GM18951 (cell line): ENCODE results near the gene SSC5D.
"Not testable (repeated sequence)": the region's sequence is repeated elsewhere in the genome, so short reads cannot be mapped to it uniquely, and the experiment has no call there.

Experiments used
- POLR2A ChIP-seq: IDR thresholded peaks from 4 replicates; pipeline ENCODE4 v1.6.1; 2011; ENCODE audit warnings: mild to moderate bottlenecking; ENCODE audit not compliant: insufficient read length, insufficient read depth; ENCODE audit errors: extremely low read depth
- in situ Hi-C: fragments of 300-500 bp; cut with MboI; formaldehyde crosslinking; loops from one replicate; pipeline ENCODE4 v1.12.0; 2022; ENCODE audit warnings: low sequenced_read_pairs, mixed read lengths, inconsistent platforms; ENCODE audit not compliant: unreplicated experiment

Gene SSC5D

DNA sequence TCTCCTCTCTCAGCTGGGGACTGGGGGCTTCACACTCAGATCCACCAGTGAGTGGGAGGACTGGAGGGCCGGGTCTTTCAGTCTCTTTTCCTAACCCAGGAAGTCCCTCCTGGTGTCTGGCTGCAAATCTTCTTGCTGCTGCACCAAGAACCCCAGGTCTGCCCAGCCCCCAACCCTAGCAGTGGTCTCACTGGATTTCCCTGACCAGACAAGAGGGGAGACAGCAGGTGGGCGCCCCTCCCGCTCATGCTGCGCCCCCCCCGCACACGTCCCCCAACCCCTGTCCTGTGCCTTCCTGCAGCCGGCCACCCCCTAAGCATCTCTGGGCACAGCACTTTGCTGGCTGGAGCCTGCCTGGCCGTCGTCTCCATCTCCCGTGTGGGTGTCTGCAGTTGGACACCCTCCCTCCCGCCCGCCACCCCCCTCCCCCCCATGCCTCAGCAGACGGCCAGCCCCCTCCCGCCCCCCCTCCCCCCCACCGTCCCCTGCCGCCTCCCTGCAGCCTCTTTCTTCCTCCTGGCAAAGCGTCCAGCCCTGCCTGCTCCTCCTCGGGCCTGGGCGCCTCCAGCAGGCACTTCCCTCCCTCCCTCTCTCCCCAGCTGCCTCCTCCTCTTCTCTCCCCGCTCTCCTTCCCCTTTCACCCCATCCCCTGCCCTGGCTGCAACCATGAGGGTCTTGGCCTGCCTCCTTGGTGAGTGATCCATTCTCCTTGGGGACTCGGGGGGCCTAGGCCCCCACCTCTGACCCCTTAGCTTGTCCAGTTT, at the start of gene SSC5D:
TSS of gene SSC5D (plus strand) at position 513 of the 764 bp plus-strand sequence. CDS start at position 667, 154 bp downstream.
- in situ Hi-C loops = no loop called here
- no peak for TF ChIP-seq POLR2A

- in situ Hi-C loops = no loop called here
- TF ChIP-seq POLR2A = no peak
Measured at GRCh38 chr19:55439052-55439451, 49.2 kb upstream of the SSC5D start.

- in situ Hi-C loops = no loop called here
- no peak for TF ChIP-seq POLR2A
Measured at GRCh38 chr19:55440411-55441105, 47.7 kb upstream of the SSC5D start.

GRCh38 chr19:55441319-55441691, 46.9 kb upstream of the SSC5D start:
- TF ChIP-seq POLR2A = no peak
- in situ Hi-C loops = no loop called here

- in situ Hi-C loops = no loop called here
- no peak for TF ChIP-seq POLR2A
Measured at GRCh38 chr19:55441692-55442321, 46.4 kb upstream of the SSC5D start.

DNA sequence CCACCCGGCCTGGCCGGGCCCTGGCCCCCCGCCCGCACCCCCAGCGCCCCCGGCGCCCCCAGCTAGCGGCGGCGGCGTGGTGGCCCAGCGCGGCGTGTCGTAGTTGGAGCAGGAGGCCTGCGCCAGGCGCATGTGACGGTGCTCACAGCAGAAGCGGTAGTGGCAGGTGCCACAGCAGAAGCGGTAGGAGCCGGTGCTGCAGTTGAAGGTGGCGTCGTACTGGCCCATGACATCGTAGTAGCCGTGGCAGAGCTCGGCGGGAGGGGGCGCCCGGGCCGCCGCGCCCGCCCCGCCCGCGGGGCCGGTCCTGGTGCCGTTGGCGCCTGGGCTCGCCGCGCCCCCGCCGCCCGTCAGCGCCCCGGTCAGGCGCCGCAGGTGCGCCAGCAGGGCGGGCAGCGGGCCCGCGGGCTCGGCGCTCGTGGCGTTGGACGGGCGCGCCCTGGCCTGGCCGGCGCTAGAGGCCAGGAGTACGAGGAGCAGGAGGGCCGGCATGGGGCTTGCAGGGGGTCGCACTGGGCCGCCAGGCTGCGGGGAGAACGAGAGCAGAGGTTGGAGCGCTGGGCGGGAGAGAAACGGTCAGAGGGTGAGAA, 45.8 kb upstream of the SSC5D start:
- no peak for TF ChIP-seq POLR2A
- in situ Hi-C loops = no loop called here

DNA sequence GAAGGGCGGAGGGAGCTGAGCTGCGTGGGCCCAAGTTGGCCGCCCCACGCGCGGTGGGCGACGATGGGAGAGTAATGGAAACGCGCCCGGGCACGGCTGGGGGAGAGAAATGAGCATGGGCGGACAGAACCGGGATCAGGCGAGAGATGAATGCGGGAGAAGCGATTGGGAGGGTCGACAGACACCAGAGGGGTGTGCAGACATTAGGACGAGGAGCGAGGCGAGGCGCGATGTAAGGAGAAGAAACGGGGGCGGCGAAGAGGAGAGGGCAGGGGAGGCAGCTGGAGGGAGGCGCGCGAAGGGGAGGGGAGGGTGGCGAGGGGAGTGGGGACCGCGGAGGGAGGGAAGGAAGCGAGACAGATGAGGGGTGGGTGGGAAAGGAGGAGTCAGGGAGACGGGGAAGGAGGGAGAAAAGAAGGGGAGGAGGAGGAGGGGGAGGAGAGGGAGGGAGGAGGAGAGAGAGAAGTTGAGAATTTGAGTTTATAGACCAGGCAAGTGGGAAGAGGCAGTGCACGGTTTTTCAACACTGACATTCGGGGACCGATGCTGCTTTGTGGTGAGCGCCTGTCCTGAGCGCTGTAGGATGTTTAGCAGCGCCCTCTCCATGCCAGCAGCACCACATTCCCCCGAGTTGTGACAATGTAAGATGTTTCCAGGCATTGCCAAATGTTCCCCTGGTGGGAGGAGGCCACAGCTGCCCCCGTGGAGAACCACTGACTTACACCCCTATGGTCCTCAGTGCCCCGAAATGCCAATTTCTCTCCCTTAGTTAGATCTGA, 45.0 kb upstream of the SSC5D start, which contains the start of gene SHISA7:
TSS of gene SHISA7 (minus strand) at position 256 of the 779 bp plus-strand sequence. CDS start 437 bp downstream, outside the sequence.
- in situ Hi-C loops = no loop called here
- TF ChIP-seq POLR2A = no peak

DNA sequence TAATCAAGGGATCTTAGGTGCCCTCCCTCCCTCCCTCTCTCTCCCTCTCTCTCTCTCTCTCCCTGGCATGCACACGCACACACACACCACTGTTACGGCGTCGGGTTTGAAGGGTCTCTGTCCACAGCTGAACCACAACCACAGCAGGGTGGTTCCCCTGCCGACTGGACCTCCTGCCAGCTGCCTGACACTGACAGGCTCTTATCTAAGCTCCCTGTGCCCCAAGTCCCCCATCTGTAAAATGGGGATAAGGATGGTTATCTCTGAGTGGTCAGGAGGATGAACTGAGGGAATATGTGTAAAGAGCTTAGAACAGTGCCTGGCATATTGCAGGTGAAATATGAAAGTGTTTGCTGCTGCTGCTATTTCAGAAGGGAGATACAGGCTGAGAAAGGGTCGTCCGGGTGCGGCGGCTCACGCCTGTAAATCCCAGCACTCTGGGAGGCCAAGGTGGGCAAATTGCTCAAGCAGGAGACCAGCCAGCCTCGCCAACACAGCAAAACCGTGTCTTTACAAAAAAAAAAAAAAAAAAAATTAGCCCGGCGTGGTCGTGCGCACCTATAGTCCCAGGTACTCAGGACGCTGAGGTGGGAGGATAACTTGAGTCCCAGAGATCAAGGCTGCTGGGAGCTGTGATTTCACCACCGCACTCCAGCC, 44.3 kb upstream of the SSC5D start:
- TF ChIP-seq POLR2A = no peak
- in situ Hi-C loops = no loop called here

- in situ Hi-C loops = no loop called here
- no peak for TF ChIP-seq POLR2A
Measured at GRCh38 chr19:55444646-55445045, 43.6 kb upstream of the SSC5D start.

DNA sequence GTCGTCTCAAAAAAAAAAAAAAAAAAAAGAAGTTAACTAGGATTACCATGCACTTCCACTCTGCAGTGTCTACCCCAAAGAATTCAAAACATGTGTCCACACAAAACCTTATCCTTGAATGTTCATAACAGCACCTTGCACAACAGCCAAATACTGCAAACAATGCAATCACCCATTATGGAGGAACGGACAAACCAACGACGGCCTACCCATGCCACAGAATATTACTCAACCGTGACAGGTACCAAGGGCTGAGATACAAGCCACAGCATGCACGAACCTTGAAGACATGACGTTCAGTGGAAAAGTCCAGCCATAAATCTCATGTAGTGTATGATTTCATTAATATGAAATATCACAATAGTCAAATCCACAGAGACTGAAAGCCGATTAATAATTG, 42.2 kb upstream of the SSC5D start:
- TF ChIP-seq POLR2A = no peak
- in situ Hi-C loops = no loop called here

DNA sequence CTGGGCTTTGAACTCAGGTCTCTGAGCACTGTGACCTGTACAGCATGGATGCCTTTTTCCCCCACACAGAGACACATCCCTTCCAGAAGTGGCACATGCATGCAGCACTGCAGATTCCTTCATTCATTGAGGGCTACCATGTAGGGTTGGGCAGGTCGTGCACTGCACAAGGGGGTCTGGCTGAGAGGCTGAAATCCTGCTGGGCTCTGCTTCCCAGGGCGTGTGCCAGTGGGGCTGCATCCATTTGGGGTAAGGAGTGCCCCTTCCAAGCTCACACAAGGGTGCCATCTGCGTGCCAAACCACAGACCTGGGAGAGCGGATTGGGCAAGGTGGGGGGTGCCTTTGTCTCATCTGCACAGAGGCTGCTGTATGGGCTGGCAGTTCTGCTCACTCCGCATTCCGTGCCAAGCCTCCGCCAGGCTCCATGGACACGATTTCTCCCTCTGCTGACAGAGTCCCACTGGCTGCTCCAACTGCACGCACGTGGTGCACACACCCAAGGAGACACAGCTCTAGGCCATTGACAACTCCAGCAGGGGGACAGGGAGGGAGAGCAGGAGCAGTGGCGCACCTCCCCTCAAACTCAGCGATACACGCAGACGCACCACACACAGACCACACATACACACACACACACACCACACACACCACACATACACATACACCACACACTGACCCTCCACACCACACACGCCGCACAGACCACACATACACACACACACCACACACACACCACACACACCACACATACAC, 40.6 kb upstream of the SSC5D start:
- in situ Hi-C loops = no loop called here
- no peak for TF ChIP-seq POLR2A

GRCh38 chr19:55448175-55448490, 40.1 kb upstream of the SSC5D start:
- in situ Hi-C loops = not testable (repeated sequence)
